Tibial nerve (tissue), 4 donors: ENCODE results near the gene TMEM213.

Experiments used
- CTCF ChIP-seq, 5 experiments: fragments of 200-600 bp in 3 of 5; fragments of 450-650 bp in 2 of 5; sonication (generic) in 3 of 5; IDR thresholded peaks; one replicate each; pipeline ENCODE4 v1.5.1; 2016 to 2019; ENCODE audit warnings: antibody characterized with exemption in 5 of 5, mild to moderate bottlenecking in 3 of 5, moderate library complexity in 2 of 5
- EP300 ChIP-seq, 2 donors: sonication (generic); formaldehyde crosslinking; IDR thresholded peaks; one replicate each; pipeline ENCODE4 v1.6.1; 2017; ENCODE audit warnings: antibody characterized with exemption in 2 of 2, mild to moderate bottlenecking in 1 of 2
- POLR2A ChIP-seq, 2 donors: fragments of 450-650 bp; IDR thresholded peaks; one replicate each; pipeline ENCODE4 v1.6.1; 2017; ENCODE audit warnings: antibody characterized with exemption in 2 of 2, mild to moderate bottlenecking in 2 of 2, moderate library complexity in 2 of 2

DNA sequence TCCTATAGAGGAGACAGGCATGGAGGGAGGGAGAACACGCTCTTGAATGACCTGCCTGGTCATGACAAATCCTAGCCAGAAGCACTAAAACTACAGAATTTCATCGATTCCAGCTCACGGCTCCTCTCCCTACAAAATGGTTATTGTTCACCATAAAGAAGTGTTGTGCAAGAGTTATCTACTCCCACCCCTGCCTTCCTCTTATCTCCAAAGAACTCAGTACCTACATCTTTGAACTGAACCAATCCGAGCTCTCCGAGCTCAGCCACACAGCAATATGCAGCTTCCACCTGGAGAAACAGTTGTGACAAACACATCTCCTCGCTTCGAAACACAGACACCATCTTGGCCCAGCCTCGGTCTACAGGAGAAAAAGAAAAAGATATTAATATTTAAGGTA lies 26.9 kb upstream of the TMEM213 start:
- no peak for TF ChIP-seq CTCF (IDR thresholded peaks at IDR 0.05)
- TF ChIP-seq POLR2A (IDR thresholded peaks at IDR 0.05): no peak
- TF ChIP-seq EP300 (IDR thresholded peaks at IDR 0.05): no peak
